OCI-LY3 (cell line): ENCODE measurements around the gene HYCC1.

Source experiments
- CTCF ChIP-seq: fragments of 200-600, 300-600 bp; sonication (generic); IDR thresholded peaks from 2 replicates; pipeline ENCODE4 v1.5.1; 2014; ENCODE audit warnings: antibody characterized with exemption, low read length, low read depth
- EZH2phosphoT487 ChIP-seq: fragments of 200-600 bp; shearing (Covaris generic); IDR thresholded peaks from 2 replicates; pipeline ENCODE4 v1.6.1; 2018; ENCODE audit warnings: antibody characterized with exemption, mixed run types, low read depth

DNA sequence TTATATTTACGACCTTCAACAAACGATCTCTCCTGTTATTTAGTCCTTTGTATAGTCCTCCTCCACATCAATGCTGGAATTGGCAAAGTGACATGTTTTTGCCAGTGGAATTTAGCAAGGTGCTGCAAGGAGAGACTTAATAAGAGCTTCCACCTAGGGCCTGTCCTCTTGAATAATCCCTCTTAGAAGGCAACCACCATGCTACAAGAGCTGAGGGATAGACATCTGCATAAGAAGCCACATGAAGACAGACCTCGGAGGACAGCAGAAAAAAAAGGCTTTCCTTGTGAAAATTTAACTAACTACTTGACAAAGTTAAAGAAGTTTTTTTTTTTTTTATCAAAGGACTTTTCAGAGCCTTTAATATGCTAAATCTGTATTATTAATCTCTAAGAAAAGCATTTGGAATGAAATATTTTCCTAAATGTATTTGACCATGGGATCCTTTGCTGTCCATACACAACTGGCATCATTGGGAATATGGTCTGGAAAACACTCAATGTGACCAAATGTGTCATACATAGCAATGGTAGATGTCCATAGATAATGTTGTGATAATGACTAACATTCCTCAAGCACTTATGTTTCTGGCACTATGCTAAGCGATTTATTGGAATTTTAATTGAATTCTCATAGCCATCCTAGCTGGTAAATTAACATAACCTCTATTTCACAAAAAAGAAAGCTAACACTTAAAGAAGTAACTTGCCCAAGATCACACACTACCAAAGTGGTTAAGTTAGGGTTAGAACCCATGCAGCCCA lies 13.2 kb downstream of the HYCC1 start:
- no peak for TF ChIP-seq CTCF
- no peak for TF ChIP-seq EZH2phosphoT487
